CD4-positive, CD25-positive, alpha-beta regulatory T cell (primary cell): ENCODE measurements around the gene TARS3. TPM values are rescaled to one million over a fixed set of nuclear protein-coding genes. Genes with fewer than 3 reads are reported as not detected.

Experiments used
- ATAC-seq, 2 donors: fragments of 150-1000 bp; cut with Tn5 transposase; one replicate each; pipeline ENCODE4 v1.10.0; 2021; ENCODE audit warnings: low read depth in 2 of 2, moderate number of reproducible peaks in 2 of 2, moderate library complexity in 1 of 2
- DNase-seq, 3 donors: peaks; one replicate each; pipeline versions ENCODE4 v3.0.0 to v3.0.0-alpha.2; 2012 to 2022; ENCODE audit warnings: mixed read lengths in 1 of 3
- H3K27ac ChIP-seq: one replicate; pipeline ENCODE4 v1.7.0; 2013; ENCODE audit warnings: mild to moderate bottlenecking, low read length; ENCODE audit not compliant: insufficient read depth, poor library complexity, severe bottlenecking
- H3K27me3 ChIP-seq: one replicate; pipeline ENCODE4 v1.7.0; 2013; ENCODE audit warnings: low read length; ENCODE audit not compliant: control insufficient read depth, insufficient read depth
- H3K36me3 ChIP-seq: one replicate; pipeline ENCODE4 v1.7.0; 2013; ENCODE audit warnings: mild to moderate bottlenecking, low read length, moderate library complexity; ENCODE audit not compliant: control insufficient read depth, insufficient read depth
- H3K4me1 ChIP-seq: 2 replicates; pipeline ENCODE4 v1.7.0; 2013; ENCODE audit warnings: mild to moderate bottlenecking, low read length; ENCODE audit not compliant: insufficient read depth, control insufficient read depth, poor library complexity, severe bottlenecking
- H3K4me3 ChIP-seq: one replicate; pipeline ENCODE4 v1.7.0; 2013; ENCODE audit warnings: low read depth, mild to moderate bottlenecking, low read length, moderate library complexity
- H3K9me3 ChIP-seq, 2 experiments: 1 replicate in 1 of 2; 2 replicates in 1 of 2; pipeline ENCODE4 v1.7.0; 2013; ENCODE audit warnings: low read length in 2 of 2, mild to moderate bottlenecking in 1 of 2, moderate library complexity in 1 of 2; ENCODE audit not compliant: control insufficient read depth in 2 of 2
- H3K27ac Mint-ChIP-seq, 3 donors: one replicate each; pipeline ENCODE4 v1.8.0; 2020 to 2022; ENCODE audit warnings: mild to moderate bottlenecking in 3 of 3, mixed read lengths in 3 of 3, moderate library complexity in 2 of 3
- H3K27me3 Mint-ChIP-seq: one replicate; pipeline ENCODE4 v1.8.0; 2022; ENCODE audit warnings: mild to moderate bottlenecking, mixed read lengths
- H3K36me3 Mint-ChIP-seq: one replicate; pipeline ENCODE4 v1.8.0; 2020; ENCODE audit warnings: mixed read lengths
- H3K4me1 Mint-ChIP-seq, 4 donors: one replicate each; pipeline ENCODE4 v1.8.0; 2020 to 2022; ENCODE audit warnings: mixed read lengths in 4 of 4, mild to moderate bottlenecking in 1 of 4
- H3K4me3 Mint-ChIP-seq, 4 donors: one replicate each; pipeline ENCODE4 v1.8.0; 2020 to 2022; ENCODE audit warnings: mild to moderate bottlenecking in 4 of 4, mixed read lengths in 4 of 4, moderate library complexity in 3 of 4
- H3K9me3 Mint-ChIP-seq, 7 donors: one replicate each; pipeline ENCODE4 v1.8.0; 2020 to 2022; ENCODE audit warnings: mixed read lengths in 7 of 7, mild to moderate bottlenecking in 3 of 7, moderate library complexity in 2 of 7
- polyA plus RNA-seq, 4 donors: library from polyadenylated mRNA; unstranded; fragments of 300-500 nt; fragmentation: Illumina TruSeq; gene quantifications; one replicate each; pipeline ENCODE4 v1.2.3, GENCODE V29; 2021
- total RNA-seq: library from RNA; stranded (reverse); gene quantifications from one replicate; pipeline ENCODE4 v1.2.3, GENCODE V29; 2022

The TARS3 gene
- total and polyA plus RNA-seq, 5 donors from 2014 or later, result 6.5 to 15.9 (median 9.1) TPM

DNA sequence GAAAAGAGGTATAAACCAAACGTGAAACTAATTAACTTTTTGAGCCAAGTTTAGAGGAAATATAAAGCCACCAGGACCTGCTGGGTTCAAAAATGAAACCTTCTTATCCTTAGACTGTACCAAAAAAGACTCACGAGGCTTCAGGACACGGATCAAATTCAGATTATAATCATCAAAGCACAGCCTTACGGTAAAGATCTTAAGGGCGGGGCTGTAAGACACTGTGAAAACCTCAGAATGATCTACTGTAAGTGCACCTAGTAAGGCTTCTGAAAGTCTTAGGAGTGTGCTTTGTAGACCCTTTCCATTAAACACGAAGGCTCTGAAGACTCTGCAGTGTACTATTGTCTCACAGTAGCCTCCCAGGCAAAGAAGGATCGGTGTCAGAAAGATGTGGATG, 26.8 kb downstream of the TARS3 start:
- Histone ChIP-seq H3K9me3 (no peaks in the 10 kb centered on the region), H3K4me1 (no peaks in the 10 kb centered on the region), H3K36me3 (peaks cover 84% of the 10 kb centered on the region), H3K4me3 (no peak overlapping the region), H3K27me3 (no peaks in the 10 kb centered on the region), H3K27ac (no peak overlapping the region)
- Mint-ChIP-seq H3K36me3 (peaks cover 77% of the 10 kb centered on the region), H3K4me3 (peak overlapping the region in 2 of 4 donors; percentile 21 to 44), H3K4me1 (peaks cover 0 to 25% (median 11%) of the 10 kb centered on the region in 4 donors), H3K27ac (peak overlapping the region in 2 of 3 donors; percentile 44 to 61), H3K9me3 (no peaks in the 10 kb centered on the region), H3K27me3 (no peaks in the 10 kb centered on the region)
- ATAC-seq (peak in 1 of 2 donors; percentile 31), DNase-seq (peak in 1 of 3 donors; percentile 68)

DNA sequence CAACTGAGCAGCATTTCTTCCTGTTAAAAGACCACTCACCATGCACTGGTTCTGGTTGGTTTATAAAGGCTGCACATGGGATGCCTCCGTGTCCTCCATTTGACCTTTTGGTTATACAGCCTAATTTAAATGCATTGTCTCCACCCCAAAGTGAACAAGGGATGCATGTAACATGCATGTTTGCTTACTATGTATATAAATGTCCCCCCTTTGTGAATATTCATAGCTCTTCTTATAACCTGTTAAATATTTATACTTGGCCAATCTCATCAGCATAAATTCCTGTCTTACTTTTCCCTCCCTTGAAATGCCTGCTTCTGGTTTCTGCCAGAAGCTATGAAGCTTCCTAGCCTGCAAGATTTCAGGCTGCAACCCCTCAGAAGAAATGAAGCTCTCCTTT, 27.4 kb downstream of the TARS3 start:
- H3K4me1 ChIP-seq, result no peaks in the 10 kb centered on the region
- Mint-ChIP-seq H3K27ac (no peak overlapping the region), H3K36me3 (peaks cover 72% of the 10 kb centered on the region), H3K27me3 (no peaks in the 10 kb centered on the region), H3K4me3 (no peak overlapping the region), H3K9me3 (no peaks in the 10 kb centered on the region), H3K4me1 (peaks cover 0 to 25% (median 10%) of the 10 kb centered on the region in 4 donors)
- no peaks in the 10 kb centered on the region for H3K9me3 ChIP-seq
- ATAC-seq (no peak), DNase-seq (no peak)
- H3K4me3 ChIP-seq, result no peak overlapping the region
- H3K27ac ChIP-seq, result no peak overlapping the region
- no peaks in the 10 kb centered on the region for H3K27me3 ChIP-seq
- H3K36me3 ChIP-seq, result peaks cover 81% of the 10 kb centered on the region

DNA sequence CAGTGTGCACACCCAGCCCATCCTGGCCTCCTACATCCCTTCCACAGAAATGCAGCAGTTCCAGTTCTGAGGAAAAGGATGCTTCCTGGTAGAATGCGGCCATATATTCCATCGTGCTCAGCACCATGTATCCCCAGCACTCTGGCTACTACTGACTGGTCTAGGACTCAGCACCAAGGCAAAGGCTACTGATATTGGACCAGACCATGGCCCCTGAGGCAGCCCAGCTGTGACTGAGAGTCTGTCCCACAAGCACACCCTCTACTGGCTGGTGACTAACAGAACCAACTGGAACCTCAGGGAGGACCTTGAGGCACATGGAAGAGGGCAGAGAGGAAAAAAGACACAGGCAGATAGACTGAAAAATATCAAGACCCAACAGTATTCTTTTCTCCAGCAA, 30.0 kb downstream of the TARS3 start:
- H3K27me3 ChIP-seq, result no peaks in the 10 kb centered on the region
- H3K9me3 ChIP-seq, result no peaks in the 10 kb centered on the region
- H3K4me1 Mint-ChIP-seq, result peaks cover 0 to 25% (median 10%) of the 10 kb centered on the region in 4 donors
- H3K4me1 ChIP-seq, result no peaks in the 10 kb centered on the region
- H3K27me3 Mint-ChIP-seq, result no peaks in the 10 kb centered on the region
- no peak for DNase-seq
- H3K4me3 Mint-ChIP-seq, result no peak overlapping the region
- peaks cover 58% of the 10 kb centered on the region for H3K36me3 ChIP-seq
- H3K27ac ChIP-seq, result no peak overlapping the region
- H3K9me3 Mint-ChIP-seq, result no peaks in the 10 kb centered on the region
- no peak overlapping the region for H3K27ac Mint-ChIP-seq
- ATAC-seq, result no peak
- peaks cover 61% of the 10 kb centered on the region for H3K36me3 Mint-ChIP-seq
- no peak overlapping the region for H3K4me3 ChIP-seq

DNA sequence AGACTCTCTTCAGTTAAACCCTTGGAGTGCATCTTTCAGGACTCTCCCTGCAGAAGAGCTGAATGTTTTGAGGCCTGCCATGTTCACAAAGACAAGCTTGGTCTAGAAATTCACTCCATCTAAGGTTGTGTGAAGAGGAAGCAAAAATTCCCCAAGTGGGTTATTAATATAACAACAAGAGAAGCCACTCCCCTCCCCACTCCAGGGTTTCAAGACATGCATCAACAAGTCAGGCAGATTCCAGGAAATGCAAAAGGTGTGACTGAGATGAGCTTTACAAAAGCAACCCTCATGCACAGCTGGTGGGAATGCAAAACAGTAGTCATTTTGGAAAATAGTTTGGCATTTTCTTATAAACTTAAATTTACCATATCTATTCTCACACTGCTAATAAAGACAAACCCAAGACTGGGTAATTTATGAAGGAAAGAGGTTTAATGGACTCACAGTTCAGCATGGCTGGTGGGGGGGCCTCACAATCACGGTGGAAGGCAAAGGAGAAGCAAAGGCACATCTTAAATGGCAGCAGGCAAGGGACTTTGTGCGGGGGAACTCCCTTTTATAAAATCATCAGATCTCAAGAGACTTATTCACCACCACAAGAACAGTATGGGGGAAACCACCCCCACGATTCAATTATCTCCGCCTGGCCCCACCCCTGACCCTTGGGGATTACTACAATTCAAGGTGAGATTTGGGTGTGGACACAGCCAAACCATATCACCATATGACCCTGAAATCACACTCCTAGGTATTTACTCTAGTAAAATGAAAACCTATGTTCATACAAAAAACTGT, 31.3 kb downstream of the TARS3 start:
- no peak overlapping the region for H3K27ac ChIP-seq
- no peaks in the 10 kb centered on the region for H3K9me3 ChIP-seq
- no peaks in the 10 kb centered on the region for H3K27me3 ChIP-seq
- H3K4me3 ChIP-seq, result no peak overlapping the region
- peaks cover 60% of the 10 kb centered on the region for H3K36me3 Mint-ChIP-seq
- H3K27ac Mint-ChIP-seq, result peak overlapping the region in 1 of 3 donors; percentile 79
- peaks cover 48% of the 10 kb centered on the region for H3K36me3 ChIP-seq
- H3K27me3 Mint-ChIP-seq, result no peaks in the 10 kb centered on the region
- ATAC-seq, result no peak
- H3K4me3 Mint-ChIP-seq, result no peak overlapping the region
- H3K4me1 Mint-ChIP-seq, result peaks cover 0 to 25% (median 10%) of the 10 kb centered on the region in 4 donors
- no peaks in the 10 kb centered on the region for H3K4me1 ChIP-seq
- no peaks in the 10 kb centered on the region for H3K9me3 Mint-ChIP-seq
- DNase-seq, result peak in 1 of 3 donors; percentile 56

DNA sequence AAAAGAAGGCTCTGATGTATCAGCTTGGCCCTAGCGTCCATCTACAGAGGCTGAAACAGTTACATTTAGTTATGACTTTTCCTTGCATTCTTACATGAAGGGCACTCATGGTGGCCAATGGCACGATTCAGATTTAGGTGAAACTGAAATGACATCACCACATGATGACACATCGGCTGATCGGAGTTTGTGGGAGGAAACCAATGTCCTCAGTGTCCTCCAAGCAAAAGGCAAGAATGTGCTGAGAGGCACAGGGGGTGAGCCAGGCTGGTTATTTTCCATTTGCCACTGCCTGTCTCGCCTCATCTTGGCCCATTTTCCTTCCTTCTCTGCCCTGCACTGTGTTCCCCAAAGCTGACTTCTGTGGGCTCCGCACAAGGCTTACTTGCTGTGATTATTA, 34.4 kb downstream of the TARS3 start:
- Histone ChIP-seq H3K4me3 (no peak overlapping the region), H3K4me1 (no peaks in the 10 kb centered on the region), H3K27ac (no peak overlapping the region), H3K9me3 (no peaks in the 10 kb centered on the region), H3K36me3 (peaks cover 33% of the 10 kb centered on the region), H3K27me3 (no peaks in the 10 kb centered on the region)
- Mint-ChIP-seq H3K4me1 (peaks cover 0 to 9% (median 7%) of the 10 kb centered on the region in 4 donors), H3K27ac (no peak overlapping the region), H3K27me3 (no peaks in the 10 kb centered on the region), H3K36me3 (peaks cover 49% of the 10 kb centered on the region), H3K9me3 (no peaks in the 10 kb centered on the region), H3K4me3 (no peak overlapping the region)
- no peak for DNase-seq
- no peak for ATAC-seq

DNA sequence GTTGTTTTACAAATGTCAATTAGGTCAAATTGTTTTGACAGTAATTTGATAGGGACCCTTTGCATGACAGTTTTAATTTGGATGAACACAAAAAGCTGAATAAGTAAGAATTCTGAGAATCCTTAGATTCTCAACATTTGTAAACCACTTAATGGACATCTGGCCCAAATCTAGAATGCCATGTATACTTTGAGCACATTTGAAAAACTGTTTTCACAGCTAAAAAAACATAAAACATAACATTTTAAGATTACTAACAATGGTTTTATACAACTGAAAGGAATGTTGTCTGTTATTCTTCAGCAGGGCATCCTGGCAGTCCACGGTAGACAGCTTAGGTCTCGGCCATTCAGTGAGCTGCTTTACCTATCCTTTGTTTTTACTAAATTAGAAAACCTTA, 37.6 kb downstream of the TARS3 start:
- Mint-ChIP-seq H3K36me3 (peaks cover 53% of the 10 kb centered on the region), H3K27me3 (no peaks in the 10 kb centered on the region), H3K4me3 (no peak overlapping the region), H3K4me1 (no peaks in the 10 kb centered on the region), H3K9me3 (peaks cover 0 to 1% (median 0%) of the 10 kb centered on the region in 7 donors), H3K27ac (no peak overlapping the region)
- peaks cover 37% of the 10 kb centered on the region for H3K36me3 ChIP-seq
- H3K4me1 ChIP-seq, result no peaks in the 10 kb centered on the region
- H3K9me3 ChIP-seq, result no peaks in the 10 kb centered on the region
- H3K27me3 ChIP-seq, result no peaks in the 10 kb centered on the region
- no peak for ATAC-seq
- no peak overlapping the region for H3K4me3 ChIP-seq
- DNase-seq, result no peak
- H3K27ac ChIP-seq, result no peak overlapping the region

DNA sequence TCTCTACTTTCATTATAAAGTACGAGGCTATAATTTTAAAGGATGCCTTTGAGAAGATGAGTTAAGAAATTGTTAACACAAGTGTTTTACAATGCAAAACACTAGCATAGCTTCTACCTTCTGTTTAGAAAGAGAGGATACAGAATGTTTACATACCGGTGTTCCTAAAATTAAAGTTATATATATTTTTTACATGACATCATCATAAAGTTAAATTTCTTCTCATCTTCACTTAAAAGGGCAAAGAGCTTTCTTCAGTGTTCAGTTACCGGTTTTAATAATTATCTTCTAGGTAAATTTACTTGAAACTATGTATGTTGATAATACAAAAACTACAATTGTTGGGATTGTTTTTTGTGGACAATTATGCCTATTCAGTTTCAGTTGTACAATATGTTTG, 39.4 kb downstream of the TARS3 start:
- no peaks in the 10 kb centered on the region for H3K27me3 Mint-ChIP-seq
- Histone ChIP-seq H3K27me3 (no peaks in the 10 kb centered on the region), H3K27ac (no peak overlapping the region), H3K4me1 (no peaks in the 10 kb centered on the region), H3K36me3 (peaks cover 43% of the 10 kb centered on the region), H3K4me3 (no peak overlapping the region), H3K9me3 (no peaks in the 10 kb centered on the region)
- ATAC-seq (no peak), DNase-seq (no peak)
- H3K4me3 Mint-ChIP-seq, result no peak overlapping the region
- peaks cover 67% of the 10 kb centered on the region for H3K36me3 Mint-ChIP-seq
- H3K4me1 Mint-ChIP-seq, result no peaks in the 10 kb centered on the region
- H3K27ac Mint-ChIP-seq, result no peak overlapping the region
- H3K9me3 Mint-ChIP-seq, result peaks cover 0 to 1% (median 0%) of the 10 kb centered on the region in 7 donors

DNA sequence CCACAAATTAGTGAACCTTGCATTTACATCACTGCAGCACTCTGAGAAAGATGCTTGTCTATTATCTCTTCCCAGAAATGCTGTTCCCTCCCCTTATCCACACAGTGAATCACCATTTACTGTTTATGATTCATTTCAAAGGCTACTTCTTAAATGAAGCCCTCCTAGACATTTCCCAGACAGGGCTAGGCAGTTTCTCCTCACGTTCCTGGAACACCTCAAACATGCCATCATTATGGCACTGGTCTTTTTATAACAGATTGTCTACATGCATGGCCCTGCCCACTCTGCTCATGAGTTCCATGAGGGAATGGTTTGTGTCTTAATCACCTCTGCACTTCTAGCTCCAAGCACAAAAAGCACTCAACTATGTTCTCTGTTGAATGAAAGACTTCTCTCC, 39.9 kb downstream of the TARS3 start:
- Histone ChIP-seq H3K27me3 (no peaks in the 10 kb centered on the region), H3K4me1 (no peaks in the 10 kb centered on the region), H3K27ac (no peak overlapping the region), H3K9me3 (no peaks in the 10 kb centered on the region), H3K36me3 (peaks cover 46% of the 10 kb centered on the region), H3K4me3 (no peak overlapping the region)
- peaks cover 0 to under 1% (median 0%) of the 10 kb centered on the region in 4 donors for H3K4me1 Mint-ChIP-seq
- DNase-seq (no peak), ATAC-seq (no peak)
- peaks cover 0 to 1% (median 0%) of the 10 kb centered on the region in 7 donors for H3K9me3 Mint-ChIP-seq
- H3K27me3 Mint-ChIP-seq, result no peaks in the 10 kb centered on the region
- peaks cover 70% of the 10 kb centered on the region for H3K36me3 Mint-ChIP-seq
- H3K27ac Mint-ChIP-seq, result no peak overlapping the region
- no peak overlapping the region for H3K4me3 Mint-ChIP-seq
